SJSA1 (cell line): ENCODE results near the gene NAGK. TPM values are rescaled to one million over a fixed set of nuclear protein-coding genes. Genes with fewer than 3 reads are reported as not detected.
"Not testable (repeated sequence)": the region's sequence is repeated elsewhere in the genome, so short reads cannot be mapped to it uniquely, and the experiment has no call there.

Experiments
- DNase-seq, 2 experiments: peaks; one replicate each; pipeline ENCODE4 v3.0.0-alpha.2; 2015 to 2020; ENCODE audit warnings: low spot score in 2 of 2, low read depth in 1 of 2
- H3K27ac ChIP-seq: fragments of 250-450 bp; sonication (Bioruptor Pico); 2 replicates; pipeline ENCODE4 v1.5.1; 2020; ENCODE audit warnings: mild to moderate bottlenecking, moderate library complexity
- H3K27me3 ChIP-seq: fragments of 250-450 bp; sonication (Bioruptor Pico); replicated peaks from 2 replicates; pipeline ENCODE4 v1.5.1; 2020; ENCODE audit warnings: mild to moderate bottlenecking, moderate library complexity
- H3K36me3 ChIP-seq: fragments of 250-450 bp; sonication (Bioruptor Pico); 2 replicates; pipeline ENCODE4 v1.5.1; 2020; ENCODE audit warnings: mild to moderate bottlenecking
- H3K4me1 ChIP-seq: fragments of 250-450 bp; sonication (Bioruptor Pico); replicated peaks from 2 replicates; pipeline ENCODE4 v1.6.1; 2021; ENCODE audit warnings: mild to moderate bottlenecking
- H3K4me3 ChIP-seq: fragments of 250-450 bp; sonication (Bioruptor Pico); 2 replicates; pipeline ENCODE4 v1.5.1; 2020; ENCODE audit warnings: mild to moderate bottlenecking
- H3K9me3 ChIP-seq: fragments of 250-450 bp; sonication (Bioruptor Pico); replicated peaks from 2 replicates; pipeline ENCODE4 v1.5.1; 2020; ENCODE audit warnings: mild to moderate bottlenecking
- total RNA-seq: library from RNA; depleted of rRNA; stranded (reverse); fragments of >200 nt; shearing (Covaris generic); gene quantifications from 2 replicates; pipeline ENCODE4 v1.2.3, GENCODE V29; 2014; rRNA removed

NAGK gene
- total RNA-seq, 1 experiment from 2014 or later, result 48.0 TPM

DNA sequence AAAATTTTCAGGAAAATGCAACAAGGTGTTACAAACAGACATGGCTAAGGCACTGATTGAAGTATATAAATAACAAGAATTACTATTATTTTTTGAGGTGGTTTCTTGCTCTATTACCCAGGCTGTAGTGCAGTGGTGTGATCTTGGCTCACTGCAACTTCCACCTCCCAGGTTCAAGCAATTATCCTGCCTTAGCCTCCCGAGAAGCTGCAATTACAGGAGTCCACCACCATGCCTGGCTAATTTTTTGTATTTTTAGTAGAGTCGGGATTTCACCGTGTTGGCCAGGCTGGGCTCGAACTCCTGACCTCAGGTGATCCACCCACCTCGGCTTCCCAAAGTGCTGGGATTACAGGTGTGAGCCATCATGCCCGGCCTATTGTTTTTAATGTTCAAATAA, 38.0 kb downstream of the NAGK start:
- not testable (repeated sequence) for H3K27ac ChIP-seq, H3K4me1 ChIP-seq, H3K4me3 ChIP-seq, H3K36me3 ChIP-seq, H3K27me3 ChIP-seq, H3K9me3 ChIP-seq, DNase-seq

DNA sequence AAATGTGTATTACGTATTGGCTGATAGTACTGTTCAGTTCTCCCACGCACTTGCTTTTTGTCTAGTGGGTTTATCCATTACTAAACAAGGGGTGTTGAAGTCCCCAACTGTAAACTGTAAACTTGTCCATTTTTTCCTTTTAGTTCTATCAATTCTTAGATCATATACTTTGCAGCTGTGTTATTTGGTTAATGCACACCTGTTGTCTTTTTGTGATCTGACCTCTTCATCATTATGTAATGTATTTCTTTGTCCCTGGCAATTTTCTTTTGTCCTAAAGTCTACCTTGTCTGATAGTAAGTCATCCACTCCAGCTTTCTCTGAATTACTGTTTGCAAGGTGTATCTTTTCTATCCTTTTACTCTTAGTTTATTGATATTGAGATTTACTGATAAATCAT, 39.6 kb downstream of the NAGK start:
- no peak for DNase-seq
- Histone ChIP-seq H3K27ac (no peak overlapping the region), H3K4me1 (no peaks in the 10 kb centered on the region), H3K4me3 (no peak overlapping the region), H3K27me3 (no peaks in the 10 kb centered on the region), H3K9me3 (no peaks in the 10 kb centered on the region), H3K36me3 (peaks cover 4% of the 10 kb centered on the region; the same call in 1 of the 2 replicates)

GRCh38 chr2:71113843-71114242, 45.4 kb downstream of the NAGK start:
- no peaks in the 10 kb centered on the region for H3K9me3 ChIP-seq
- H3K27ac ChIP-seq, result no peak overlapping the region
- no peak overlapping the region for H3K4me3 ChIP-seq
- H3K36me3 ChIP-seq, result peaks cover 8% of the 10 kb centered on the region
- DNase-seq, result no peak
- H3K4me1 ChIP-seq, result no peaks in the 10 kb centered on the region
- no peaks in the 10 kb centered on the region for H3K27me3 ChIP-seq

DNA sequence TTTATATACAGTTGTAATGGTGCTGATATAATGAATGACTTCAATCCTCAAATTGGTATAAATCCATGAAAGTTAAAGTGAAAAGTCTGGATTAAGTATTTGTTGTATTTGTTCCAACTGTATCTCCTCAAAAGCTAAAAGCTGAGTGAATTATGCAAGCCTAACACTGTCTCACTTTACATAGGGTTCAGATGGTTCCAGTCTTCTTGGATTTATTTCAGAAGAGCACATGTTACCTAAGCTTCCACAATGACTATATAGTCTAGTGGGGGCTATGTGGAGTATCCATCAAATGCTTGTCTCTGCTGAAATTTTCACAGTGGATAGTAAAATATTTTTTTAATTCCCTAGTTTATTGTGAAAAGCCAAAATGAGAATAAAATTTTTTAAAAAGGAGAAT, 48.6 kb downstream of the NAGK start:
- no peaks in the 10 kb centered on the region for H3K9me3 ChIP-seq
- DNase-seq, result no peak
- H3K4me1 ChIP-seq, result no peaks in the 10 kb centered on the region
- peaks cover 13% of the 10 kb centered on the region for H3K36me3 ChIP-seq
- no peak overlapping the region for H3K27ac ChIP-seq
- H3K4me3 ChIP-seq, result no peak overlapping the region
- no peaks in the 10 kb centered on the region for H3K27me3 ChIP-seq

DNA sequence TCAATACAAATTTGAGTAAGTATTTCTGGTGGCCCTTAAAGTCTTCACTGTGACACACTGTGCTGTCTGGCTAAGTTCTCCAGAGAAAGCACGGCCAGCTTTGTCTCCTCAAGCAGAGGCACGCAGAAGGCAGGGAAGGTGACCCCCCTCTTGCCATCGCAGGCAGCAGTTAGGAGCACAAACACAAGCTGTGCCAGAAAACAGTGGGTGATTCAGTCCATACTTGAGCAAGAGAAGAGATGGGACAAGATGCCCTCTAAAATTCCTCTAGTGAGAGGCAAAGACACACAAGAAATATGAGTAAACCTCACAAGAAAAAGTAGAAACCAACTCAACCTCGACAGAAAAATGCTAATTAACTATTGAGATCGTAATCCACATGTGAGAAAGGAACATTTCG, 51.7 kb downstream of the NAGK start:
- no peak overlapping the region for H3K4me3 ChIP-seq
- DNase-seq, result no peak
- H3K27me3 ChIP-seq, result no peaks in the 10 kb centered on the region
- no peak overlapping the region for H3K27ac ChIP-seq
- H3K9me3 ChIP-seq, result no peaks in the 10 kb centered on the region
- H3K36me3 ChIP-seq, result peaks cover 5% of the 10 kb centered on the region
- H3K4me1 ChIP-seq, result no peaks in the 10 kb centered on the region

- Histone ChIP-seq H3K9me3 (no peaks in the 10 kb centered on the region), H3K36me3 (peaks cover 5% of the 10 kb centered on the region; the same call in 1 of the 2 replicates), H3K4me3 (no peak overlapping the region), H3K27ac (no peak overlapping the region), H3K27me3 (no peaks in the 10 kb centered on the region), H3K4me1 (no peaks in the 10 kb centered on the region)
- no peak for DNase-seq
Observed at GRCh38 chr2:71121479-71121878, 53.0 kb downstream of the NAGK start.

- peaks cover 5% of the 10 kb centered on the region for H3K36me3 ChIP-seq
- H3K4me1 ChIP-seq, result no peaks in the 10 kb centered on the region
- H3K4me3 ChIP-seq, result no peak overlapping the region
- no peak overlapping the region for H3K27ac ChIP-seq
- no peak for DNase-seq
- no peaks in the 10 kb centered on the region for H3K9me3 ChIP-seq
- no peaks in the 10 kb centered on the region for H3K27me3 ChIP-seq
Observed at GRCh38 chr2:71122387-71123298, 54.2 kb downstream of the NAGK start.

DNA sequence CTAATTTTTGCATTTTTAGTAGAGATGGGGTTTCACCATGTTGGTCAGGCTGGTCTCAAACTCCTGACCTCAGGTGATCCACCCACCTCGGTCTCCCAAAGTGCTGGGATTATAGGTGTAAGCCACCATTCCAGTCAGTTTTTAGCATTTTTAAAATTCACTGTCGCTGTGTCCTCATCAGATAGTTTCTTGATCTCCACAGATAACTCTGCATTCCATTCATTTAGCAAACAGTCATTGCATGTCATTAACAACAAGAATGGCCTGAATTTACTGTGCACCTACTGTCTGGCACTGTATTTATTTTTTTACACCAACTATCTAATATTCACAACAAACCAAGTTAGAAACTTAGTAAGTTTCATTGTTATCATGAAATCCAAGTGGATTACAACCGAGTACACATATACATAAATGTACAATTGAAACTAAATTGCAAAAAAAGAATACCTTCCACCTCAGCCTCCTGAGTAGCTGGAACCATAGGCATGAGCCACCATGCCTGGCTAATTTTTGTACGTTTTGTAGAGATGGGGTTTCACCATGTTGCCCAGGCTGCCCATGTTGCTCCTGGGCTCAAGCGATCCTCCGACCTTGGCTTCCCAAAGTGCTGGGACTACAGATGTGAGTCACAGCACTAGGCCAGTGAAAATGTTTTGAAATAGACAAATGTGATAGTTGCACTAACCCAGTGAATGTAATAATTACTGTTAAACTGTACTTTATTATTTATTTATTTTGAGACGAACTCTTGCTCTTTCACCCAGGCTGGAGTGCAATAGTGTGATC, 57.3 kb downstream of the NAGK start:
- 0 out of 2 replicates have a peak, but pooled peaks cover 3% of the 10 kb centered on the region for H3K4me1 ChIP-seq
- no peaks in the 10 kb centered on the region for H3K9me3 ChIP-seq
- no peaks in the 10 kb centered on the region; the same call in 1 of the 2 replicates for H3K36me3 ChIP-seq
- DNase-seq, result no peak
- no peak overlapping the region for H3K4me3 ChIP-seq
- no peaks in the 10 kb centered on the region for H3K27me3 ChIP-seq
- H3K27ac ChIP-seq, result no peak overlapping the region

DNA sequence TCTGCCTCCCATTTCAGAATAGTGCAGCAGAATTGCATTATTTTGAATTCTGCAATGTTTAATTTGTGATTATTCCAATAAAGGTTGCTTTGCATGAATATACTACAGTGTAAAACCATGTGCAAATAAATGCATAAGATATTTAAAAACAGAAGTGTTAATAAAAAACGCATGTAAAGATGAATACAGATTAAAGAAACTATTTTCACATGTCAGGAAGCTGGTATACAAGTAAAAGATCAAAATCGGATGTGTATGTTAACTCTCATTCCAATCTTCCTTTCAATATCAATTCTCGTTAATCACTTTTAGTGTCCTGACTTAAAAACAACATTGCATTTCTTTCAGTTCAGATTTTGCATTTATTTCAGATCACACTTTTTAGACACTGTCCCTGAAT, 58.5 kb downstream of the NAGK start:
- Histone ChIP-seq H3K9me3 (no peaks in the 10 kb centered on the region), H3K27ac (no peak overlapping the region), H3K36me3 (peaks cover under 1% of the 10 kb centered on the region), H3K4me1 (peaks cover 9% of the 10 kb centered on the region; the same call in 1 of the 2 replicates), H3K27me3 (no peaks in the 10 kb centered on the region), H3K4me3 (no peak overlapping the region)
- DNase-seq, result no peak

Other genes with a start within 250 kb of the NAGK start
- gene CLEC4F, start 248.0 kb upstream of the NAGK start, total RNA-seq, result not detected in 2 replicates
- gene CD207, start 232.8 kb upstream of the NAGK start, total RNA-seq, result not detected in 2 replicates
- not detected in 2 replicates for gene VAX2, start 168.1 kb upstream of the NAGK start, total RNA-seq
- not detected in 2 replicates for gene ATP6V1B1, start 132.7 kb upstream of the NAGK start, total RNA-seq
- gene ANKRD53, start 90.0 kb upstream of the NAGK start, total RNA-seq, result not detected in 2 replicates
- gene TEX261, start 73.8 kb upstream of the NAGK start, total RNA-seq, result 19.1 and 50.5 TPM in 2 replicates
- gene MCEE, start 61.6 kb downstream of the NAGK start, total RNA-seq, result 6.2 and 9.6 TPM in 2 replicates
- 30.2 and 44.1 TPM in 2 replicates for gene MPHOSPH10, start 62.0 kb downstream of the NAGK start, total RNA-seq
- gene PAIP2B, start 158.5 kb downstream of the NAGK start, total RNA-seq, result 0.25 and 0.34 TPM in 2 replicates